ENCODE data around the gene SPIB.
"Not testable (repeated sequence)": the region's sequence is repeated elsewhere in the genome, so short reads cannot be mapped to it uniquely, and the experiment has no call there.

Gene SPIB

DNA sequence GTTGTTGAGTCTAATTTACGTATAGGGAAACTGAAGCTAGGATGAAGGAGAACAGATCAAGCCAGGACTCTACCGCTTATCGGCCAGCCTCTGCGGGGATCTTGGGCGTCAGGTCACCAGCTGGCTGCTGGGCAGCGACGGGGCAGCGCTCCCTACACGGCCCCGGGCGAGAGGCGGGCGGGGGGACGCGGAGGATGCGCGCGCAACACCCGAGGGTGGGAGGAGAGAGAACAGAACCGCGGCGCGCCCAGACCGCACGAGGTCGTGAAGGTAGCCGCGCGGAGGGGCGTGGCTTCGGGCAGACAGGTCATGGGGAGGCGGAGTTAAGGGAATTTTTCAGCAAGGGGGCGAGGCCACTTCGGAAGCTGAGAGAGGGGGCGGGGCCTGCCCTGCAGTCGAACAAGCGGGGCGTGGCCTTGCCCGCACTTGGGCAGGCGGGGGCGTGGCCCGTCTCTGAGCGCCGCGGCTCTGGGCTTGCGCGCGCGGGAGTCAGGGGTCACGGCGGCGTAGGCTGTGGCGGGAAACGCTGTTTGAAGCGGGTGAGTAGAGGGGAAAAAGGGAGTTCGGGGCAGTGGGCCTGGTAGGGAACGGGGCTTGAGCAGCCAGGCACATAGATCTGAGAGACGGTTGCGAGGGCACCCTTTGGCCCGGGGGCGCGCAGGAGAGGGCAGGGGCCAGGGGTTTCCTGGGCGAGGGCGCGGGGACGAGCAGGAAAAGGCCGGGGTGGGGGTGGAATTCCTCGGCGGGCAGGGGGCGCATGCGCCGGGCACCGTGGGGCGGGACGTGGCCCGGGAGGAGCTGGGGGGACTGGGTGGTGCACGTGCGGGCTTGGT is 34.7 kb upstream of the SPIB start, which contains the start of gene POLD1:
TSS of gene POLD1 (plus strand) at position 496 of the 833 bp plus-strand sequence. CDS start 14,505 bp downstream, outside the sequence.
- peak; percentile 97 to 99 for DNase-seq (ENCODE audit: low spot score in 2 of 2)
- Mint-ChIP-seq H3K36me3 (peaks cover 20% of the 10 kb centered on the region), H3K27me3 (no peaks in the 10 kb centered on the region), H3K4me3 (peak within 1 kb of the TSS; percentile 94), H3K9me3 (no peaks in the 10 kb centered on the region), H3K4me1 (peaks cover 32% of the 10 kb centered on the region), H3K27ac (peak within 1 kb of the TSS; percentile 91)
- peak; percentile 83 for ATAC-seq (ENCODE audit: low read depth)

DNA sequence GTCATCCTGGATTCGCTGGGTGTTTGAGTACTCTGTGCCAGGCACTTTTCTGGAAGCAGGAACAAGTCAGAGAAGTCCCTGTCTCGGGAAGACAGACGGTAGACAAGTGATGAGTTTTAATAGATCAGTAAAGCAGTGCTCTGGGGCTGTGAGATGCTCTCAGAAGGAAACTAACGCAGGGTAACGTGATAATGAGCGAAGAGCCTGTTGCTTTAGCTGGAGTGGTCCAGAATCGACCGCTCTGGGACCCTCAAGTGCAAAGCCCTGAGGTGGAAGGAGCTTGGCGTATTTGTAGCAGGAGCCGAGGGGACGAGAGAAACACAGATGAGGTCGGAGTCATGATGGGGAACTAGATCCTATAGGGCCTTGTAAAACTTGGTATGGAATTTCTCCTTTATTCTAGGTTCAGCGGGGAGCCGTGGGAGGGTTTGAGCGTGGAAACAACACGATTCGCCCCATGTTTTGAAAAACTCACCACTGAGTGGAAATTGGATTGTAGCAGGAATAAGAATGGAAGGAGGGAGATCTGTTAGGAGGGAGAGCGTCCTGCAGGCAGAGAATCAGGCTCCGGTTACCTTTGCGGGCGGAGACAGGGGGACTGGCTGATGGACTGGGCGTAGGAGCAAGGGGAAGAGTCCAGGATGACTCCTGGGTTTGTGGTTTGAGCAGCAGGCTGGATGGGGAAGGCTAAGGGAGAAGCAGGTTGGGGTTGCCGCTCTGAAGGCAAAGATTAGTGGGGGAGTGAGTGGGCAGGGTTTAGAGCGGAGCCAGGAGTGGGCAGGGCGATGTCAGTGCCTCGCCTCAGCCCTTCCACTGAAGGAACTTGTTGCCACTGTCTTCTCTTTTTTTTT is 33.8 kb upstream of the SPIB start:
- Mint-ChIP-seq H3K36me3 (peaks cover 12% of the 10 kb centered on the region), H3K4me3 (peak overlapping the region; percentile 94), H3K27me3 (no peaks in the 10 kb centered on the region), H3K9me3 (no peaks in the 10 kb centered on the region), H3K4me1 (peaks cover 23% of the 10 kb centered on the region), H3K27ac (peak overlapping the region; percentile 91)
- ATAC-seq (ENCODE audit: low read depth) (no peak), DNase-seq (ENCODE audit: low spot score in 2 of 2) (no peak)

GRCh38 chr19:50387176-50387867 is 31.4 kb upstream of the SPIB start:
- Mint-ChIP-seq H3K4me3 (no peak overlapping the region), H3K4me1 (peaks cover 22% of the 10 kb centered on the region), H3K27me3 (no peaks in the 10 kb centered on the region), H3K9me3 (no peaks in the 10 kb centered on the region), H3K27ac (no peak overlapping the region), H3K36me3 (peaks cover 5% of the 10 kb centered on the region)
- no peak for DNase-seq (ENCODE audit: low spot score in 2 of 2)
- ATAC-seq (ENCODE audit: low read depth) = no peak

- ATAC-seq (ENCODE audit: low read depth) (no peak), DNase-seq (ENCODE audit: low spot score in 2 of 2) (no peak)
- no peaks in the 10 kb centered on the region for H3K27me3 Mint-ChIP-seq
- peaks cover 22% of the 10 kb centered on the region for H3K4me1 Mint-ChIP-seq
- no peak overlapping the region for H3K4me3 Mint-ChIP-seq
- no peak overlapping the region for H3K27ac Mint-ChIP-seq
- peaks cover 6% of the 10 kb centered on the region for H3K36me3 Mint-ChIP-seq
- H3K9me3 Mint-ChIP-seq = peaks cover 1% of the 10 kb centered on the region
Observed at GRCh38 chr19:50387868-50388245, 30.9 kb upstream of the SPIB start.

DNA sequence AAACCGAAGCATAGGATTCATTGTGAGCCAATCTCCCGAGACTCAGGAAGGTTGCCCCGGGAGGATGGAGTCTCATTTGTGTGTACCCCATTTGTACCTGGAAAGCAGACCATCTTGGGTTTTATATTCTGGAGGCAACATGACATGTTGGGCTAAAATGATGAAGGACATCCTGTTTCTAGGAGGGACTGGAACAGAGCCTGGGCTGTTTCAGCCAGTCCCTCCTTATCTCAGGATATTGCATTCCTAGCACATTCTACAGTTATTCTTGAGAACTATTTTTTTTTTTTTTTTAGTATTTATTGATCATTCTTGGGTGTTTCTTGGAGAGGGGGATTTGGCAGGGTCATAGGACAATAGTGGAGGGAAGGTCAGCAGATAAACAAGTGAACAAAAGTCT is 28.4 kb upstream of the SPIB start:
- not testable (repeated sequence) for H3K36me3 Mint-ChIP-seq; H3K9me3 Mint-ChIP-seq; H3K4me1 Mint-ChIP-seq; H3K27me3 Mint-ChIP-seq; ATAC-seq (ENCODE audit: low read depth); H3K4me3 Mint-ChIP-seq; H3K27ac Mint-ChIP-seq; DNase-seq (ENCODE audit: low spot score in 2 of 2)

GRCh38 chr19:50390952-50391351 is 27.8 kb upstream of the SPIB start:
- not testable (repeated sequence) for H3K27me3 Mint-ChIP-seq; ATAC-seq (ENCODE audit: low read depth); H3K9me3 Mint-ChIP-seq; H3K4me3 Mint-ChIP-seq; DNase-seq (ENCODE audit: low spot score in 2 of 2); H3K4me1 Mint-ChIP-seq; H3K27ac Mint-ChIP-seq
- H3K36me3 Mint-ChIP-seq = peaks cover 10% of the 10 kb centered on the region

DNA sequence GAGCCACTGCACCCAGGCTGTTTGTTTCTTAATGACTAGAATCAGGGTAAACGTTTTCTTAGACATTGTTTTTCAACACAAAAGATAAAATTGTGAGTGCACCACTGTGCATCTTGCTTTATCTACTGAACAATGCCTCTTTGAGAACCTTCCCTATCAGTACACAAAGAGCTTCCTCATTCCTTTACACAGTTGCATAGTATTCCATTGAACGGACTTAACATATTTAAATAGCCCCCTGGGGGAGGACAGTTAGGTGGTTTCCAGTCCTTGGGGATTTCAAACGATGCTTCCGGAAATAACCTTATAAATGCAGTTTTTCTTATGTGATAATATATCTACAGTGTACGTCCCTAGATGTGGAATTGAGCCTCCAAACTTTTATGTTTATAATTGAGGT is 26.0 kb upstream of the SPIB start:
- Mint-ChIP-seq H3K27ac (no peak overlapping the region), H3K27me3 (no peaks in the 10 kb centered on the region), H3K4me3 (no peak overlapping the region), H3K4me1 (peaks cover 2% of the 10 kb centered on the region), H3K9me3 (peaks cover 1% of the 10 kb centered on the region), H3K36me3 (peaks cover 7% of the 10 kb centered on the region)
- ATAC-seq (ENCODE audit: low read depth) (no peak), DNase-seq (ENCODE audit: low spot score in 2 of 2) (no peak)

GRCh38 chr19:50393589-50393988 is 25.1 kb upstream of the SPIB start:
- ATAC-seq (ENCODE audit: low read depth) = no peak
- Mint-ChIP-seq H3K27me3 (no peaks in the 10 kb centered on the region), H3K9me3 (peaks cover 1% of the 10 kb centered on the region), H3K36me3 (peaks cover 9% of the 10 kb centered on the region), H3K27ac (no peak overlapping the region), H3K4me3 (no peak overlapping the region), H3K4me1 (peaks cover 5% of the 10 kb centered on the region)
- no peak for DNase-seq (ENCODE audit: low spot score in 2 of 2)

DNA sequence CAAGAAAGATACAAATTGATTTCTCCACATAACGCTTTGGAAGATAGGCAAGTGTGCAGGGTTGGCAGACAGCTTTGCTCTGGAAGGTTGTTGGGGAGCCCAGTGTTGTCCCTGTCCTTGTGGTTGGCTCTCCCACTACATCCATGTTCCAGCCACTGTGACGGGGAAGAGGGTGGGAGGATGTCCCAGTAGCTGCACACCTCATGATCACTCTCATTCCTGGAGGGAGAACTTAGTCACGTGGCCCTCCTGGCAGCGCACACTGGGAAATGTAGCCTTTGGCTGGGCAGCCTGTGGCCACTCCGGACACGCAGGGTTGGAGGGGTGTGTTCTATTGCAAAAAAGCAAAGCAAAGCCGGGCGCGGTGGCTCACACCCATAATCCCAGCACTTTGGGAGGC is 24.7 kb upstream of the SPIB start:
- peaks cover 5% of the 10 kb centered on the region for H3K4me1 Mint-ChIP-seq
- H3K9me3 Mint-ChIP-seq = peaks cover 1% of the 10 kb centered on the region
- no peaks in the 10 kb centered on the region for H3K27me3 Mint-ChIP-seq
- no peak overlapping the region for H3K4me3 Mint-ChIP-seq
- no peak overlapping the region for H3K27ac Mint-ChIP-seq
- ATAC-seq (ENCODE audit: low read depth) (no peak), DNase-seq (ENCODE audit: low spot score in 2 of 2) (no peak)
- peaks cover 9% of the 10 kb centered on the region for H3K36me3 Mint-ChIP-seq

- Mint-ChIP-seq H3K36me3 (peaks cover 11% of the 10 kb centered on the region), H3K4me3 (no peak overlapping the region), H3K27ac (no peak overlapping the region), H3K4me1 (peaks cover 5% of the 10 kb centered on the region), H3K9me3 (no peaks in the 10 kb centered on the region), H3K27me3 (no peaks in the 10 kb centered on the region)
- no peak for ATAC-seq (ENCODE audit: low read depth)
- DNase-seq (ENCODE audit: low spot score in 2 of 2) = no peak
Observed at GRCh38 chr19:50398675-50399367, 19.9 kb upstream of the SPIB start.

DNA sequence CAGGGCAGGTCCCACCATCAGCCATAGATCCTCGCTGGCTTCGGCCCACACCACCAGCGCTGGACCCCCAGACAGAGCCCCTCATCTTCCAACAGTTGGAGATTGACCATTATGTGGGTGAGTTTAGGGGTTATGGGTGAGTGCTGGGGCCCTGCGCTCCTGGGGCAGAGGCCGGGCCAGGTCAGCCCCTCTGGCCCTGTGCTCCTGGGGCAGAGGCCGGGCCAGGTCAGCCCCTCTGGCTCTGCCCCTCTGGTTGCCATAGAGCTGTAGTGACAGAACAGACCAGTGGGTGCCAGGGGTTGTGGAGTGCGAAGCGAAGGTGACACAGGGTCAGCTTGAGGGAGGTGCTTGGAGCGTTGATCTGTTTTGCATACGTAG is 19.4 kb upstream of the SPIB start:
- Mint-ChIP-seq H3K27me3 (no peaks in the 10 kb centered on the region), H3K4me3 (no peak overlapping the region), H3K9me3 (no peaks in the 10 kb centered on the region), H3K36me3 (peaks cover 9% of the 10 kb centered on the region), H3K27ac (no peak overlapping the region), H3K4me1 (peaks cover 5% of the 10 kb centered on the region)
- DNase-seq (ENCODE audit: low spot score in 2 of 2) (no peak), ATAC-seq (ENCODE audit: low read depth) (no peak)

DNA sequence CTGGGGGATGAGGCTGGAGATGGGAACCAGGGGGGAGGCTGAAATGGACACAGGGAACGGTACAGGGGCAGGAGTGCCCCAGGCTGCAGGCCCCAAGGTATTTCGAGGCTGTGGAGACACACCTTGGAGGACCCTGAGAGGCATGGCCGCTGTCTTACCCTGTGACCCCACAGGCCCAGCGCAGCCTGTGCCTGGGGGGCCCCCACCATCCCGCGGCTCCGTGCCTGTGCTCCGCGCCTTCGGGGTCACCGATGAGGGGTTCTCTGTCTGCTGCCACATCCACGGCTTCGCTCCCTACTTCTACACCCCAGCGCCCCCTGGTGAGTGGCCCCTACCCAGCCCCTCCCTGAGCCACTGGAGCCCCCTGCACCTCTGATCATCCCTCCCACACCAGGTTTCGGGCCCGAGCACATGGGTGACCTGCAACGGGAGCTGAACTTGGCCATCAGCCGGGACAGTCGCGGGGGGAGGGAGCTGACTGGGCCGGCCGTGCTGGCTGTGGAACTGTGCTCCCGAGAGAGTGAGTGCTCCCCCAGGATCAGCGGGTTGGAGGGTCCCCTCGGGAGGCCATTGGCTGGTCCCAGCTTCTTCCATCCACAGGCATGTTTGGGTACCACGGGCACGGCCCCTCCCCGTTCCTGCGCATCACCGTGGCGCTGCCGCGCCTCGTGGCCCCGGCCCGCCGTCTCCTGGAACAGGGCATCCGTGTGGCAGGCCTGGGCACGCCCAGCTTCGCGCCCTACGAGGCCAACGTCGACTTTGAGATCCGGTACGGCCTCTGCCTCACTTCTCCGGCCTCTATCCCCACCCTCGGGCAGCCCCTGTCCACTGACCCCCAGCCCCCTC is 16.9 kb upstream of the SPIB start:
- Mint-ChIP-seq H3K27me3 (no peaks in the 10 kb centered on the region), H3K4me3 (no peak overlapping the region), H3K27ac (no peak overlapping the region), H3K4me1 (peaks cover 7% of the 10 kb centered on the region), H3K36me3 (peaks cover 14% of the 10 kb centered on the region), H3K9me3 (no peaks in the 10 kb centered on the region)
- DNase-seq (ENCODE audit: low spot score in 2 of 2) = no peak
- no peak for ATAC-seq (ENCODE audit: low read depth)

Measured in memory B cell (primary cell).